HG03103 (cell line): ENCODE measurements around the gene SMAD1.
"Not testable (repeated sequence)": the region's sequence is repeated elsewhere in the genome, so short reads cannot be mapped to it uniquely, and the experiment has no call there.

Experiments
- ATAC-seq: cut with Tn5 transposase; IDR thresholded peaks from one replicate; pipeline ENCODE4 v1.9.1; 2021; ENCODE audit warnings: low read depth; ENCODE audit not compliant: unreplicated experiment

SMAD1 gene

GRCh38 chr4:145524552-145524951, 42.9 kb downstream of the SMAD1 start:
- ATAC-seq = no peak

- no peak for ATAC-seq
These were observed 43.7 kb downstream of the SMAD1 start for GRCh38 chr4:145525291-145525740.

GRCh38 chr4:145527773-145528172, 46.1 kb downstream of the SMAD1 start:
- no peak for ATAC-seq

GRCh38 chr4:145528601-145529000, 46.9 kb downstream of the SMAD1 start:
- no peak for ATAC-seq

- no peak for ATAC-seq
These were observed 48.5 kb downstream of the SMAD1 start for GRCh38 chr4:145530189-145530588.

- ATAC-seq = no peak
These were observed 49.0 kb downstream of the SMAD1 start for GRCh38 chr4:145530662-145531061.

GRCh38 chr4:145531223-145531622, 49.6 kb downstream of the SMAD1 start:
- no peak for ATAC-seq

GRCh38 chr4:145531859-145532258, 50.2 kb downstream of the SMAD1 start:
- no peak for ATAC-seq

GRCh38 chr4:145533001-145533400, 51.3 kb downstream of the SMAD1 start:
- ATAC-seq = no peak

- not testable (repeated sequence) for ATAC-seq
These were observed 51.8 kb downstream of the SMAD1 start for GRCh38 chr4:145533415-145533814.

- no peak for ATAC-seq
These were observed 52.3 kb downstream of the SMAD1 start for GRCh38 chr4:145533961-145534360.

GRCh38 chr4:145535202-145535601, 53.5 kb downstream of the SMAD1 start:
- no peak for ATAC-seq

- no peak for ATAC-seq
These were observed 54.4 kb downstream of the SMAD1 start for GRCh38 chr4:145536044-145536443.

- no peak for ATAC-seq
These were observed 56.9 kb downstream of the SMAD1 start for GRCh38 chr4:145538596-145538995.

GRCh38 chr4:145539671-145540070, 58.0 kb downstream of the SMAD1 start:
- ATAC-seq = no peak

- ATAC-seq = no peak
These were observed 58.6 kb downstream of the SMAD1 start for GRCh38 chr4:145540235-145540634.

GRCh38 chr4:145541346-145541745, 59.7 kb downstream of the SMAD1 start:
- ATAC-seq = no peak

GRCh38 chr4:145545031-145545430, 63.4 kb downstream of the SMAD1 start:
- no peak for ATAC-seq

- no peak for ATAC-seq
These were observed 64.0 kb downstream of the SMAD1 start for GRCh38 chr4:145545538-145546174.

GRCh38 chr4:145546175-145546915, 64.7 kb downstream of the SMAD1 start:
- ATAC-seq = no peak

GRCh38 chr4:145551660-145552059, 70.0 kb downstream of the SMAD1 start:
- ATAC-seq = no peak

- ATAC-seq = peak; percentile 72
These were observed 70.6 kb downstream of the SMAD1 start for GRCh38 chr4:145552181-145552822.
